Effector CD4-positive, alpha-beta T cell (primary cell): Measurements from ENCODE around the gene ITPKB.
A peak's percentile ranks its signal among the peaks of the same experiment; 100 is the strongest.
"Not testable (repeated sequence)": the region's sequence is repeated elsewhere in the genome, so short reads cannot be mapped to it uniquely, and the experiment has no call there.

Experiments used
- DNase-seq: peaks from one replicate; pipeline ENCODE4 v3.0.0-alpha.2; 2020

The ITPKB gene

GRCh38 chr1:226730071-226730470, 9.0 kb downstream of the ITPKB start:
- DNase-seq, result no peak

GRCh38 chr1:226728448-226728847, 10.6 kb downstream of the ITPKB start:
- no peak for DNase-seq

GRCh38 chr1:226725897-226726267, 13.2 kb downstream of the ITPKB start:
- DNase-seq, result no peak

GRCh38 chr1:226723657-226724532, 15.2 kb downstream of the ITPKB start:
- no peak for DNase-seq

- no peak for DNase-seq
These were observed 16.0 kb downstream of the ITPKB start for GRCh38 chr1:226722901-226723656.

- no peak for DNase-seq
These were observed 16.7 kb downstream of the ITPKB start for GRCh38 chr1:226722240-226722900.

GRCh38 chr1:226720574-226720973, 18.5 kb downstream of the ITPKB start:
- not testable (repeated sequence) for DNase-seq

GRCh38 chr1:226719596-226720387, 19.3 kb downstream of the ITPKB start:
- no peak for DNase-seq

GRCh38 chr1:226717256-226717909, 21.7 kb downstream of the ITPKB start:
- no peak for DNase-seq

GRCh38 chr1:226716577-226716976, 22.5 kb downstream of the ITPKB start:
- DNase-seq, result no peak

GRCh38 chr1:226714148-226714547, 24.9 kb downstream of the ITPKB start:
- no peak for DNase-seq

GRCh38 chr1:226712742-226713419, 26.2 kb downstream of the ITPKB start:
- no peak for DNase-seq

GRCh38 chr1:226711976-226712741, 26.9 kb downstream of the ITPKB start:
- DNase-seq, result peak; percentile 42

GRCh38 chr1:226710501-226710900, 28.6 kb downstream of the ITPKB start:
- no peak for DNase-seq

GRCh38 chr1:226709953-226710352, 29.1 kb downstream of the ITPKB start:
- DNase-seq, result no peak

GRCh38 chr1:226708967-226709396, 30.1 kb downstream of the ITPKB start:
- DNase-seq, result no peak

GRCh38 chr1:226708342-226708780, 30.7 kb downstream of the ITPKB start:
- DNase-seq, result no peak

GRCh38 chr1:226706684-226707083, 32.4 kb downstream of the ITPKB start:
- no peak for DNase-seq

GRCh38 chr1:226704169-226704937, 34.7 kb downstream of the ITPKB start:
- DNase-seq, result no peak
